LNCaP clone FGC (cell line): ENCODE data around the gene FXYD6.

Experiments
- DNase-seq: peaks from one replicate; pipeline ENCODE4 v3.0.0-alpha.2; 2011; ENCODE audit warnings: low read depth
- H3K4me3 ChIP-seq: 2 replicates; pipeline ENCODE4 v1.5.1; 2011; ENCODE audit warnings: mild to moderate bottlenecking, low read depth, low read length, control low read depth
- TF ChIP-seq, protein P1 (sequence below): IDR thresholded peaks from 2 replicates; pipeline ENCODE4 v1.5.1; 2012; ENCODE audit warnings: mild to moderate bottlenecking; ENCODE audit not compliant: control insufficient read depth, insufficient read depth; ENCODE audit errors: extremely low read depth

The FXYD6 gene

GRCh38 chr11:117830674-117831351 is 45.6 kb downstream of the FXYD6 start:
- TF ChIP-seq, protein P1, sequence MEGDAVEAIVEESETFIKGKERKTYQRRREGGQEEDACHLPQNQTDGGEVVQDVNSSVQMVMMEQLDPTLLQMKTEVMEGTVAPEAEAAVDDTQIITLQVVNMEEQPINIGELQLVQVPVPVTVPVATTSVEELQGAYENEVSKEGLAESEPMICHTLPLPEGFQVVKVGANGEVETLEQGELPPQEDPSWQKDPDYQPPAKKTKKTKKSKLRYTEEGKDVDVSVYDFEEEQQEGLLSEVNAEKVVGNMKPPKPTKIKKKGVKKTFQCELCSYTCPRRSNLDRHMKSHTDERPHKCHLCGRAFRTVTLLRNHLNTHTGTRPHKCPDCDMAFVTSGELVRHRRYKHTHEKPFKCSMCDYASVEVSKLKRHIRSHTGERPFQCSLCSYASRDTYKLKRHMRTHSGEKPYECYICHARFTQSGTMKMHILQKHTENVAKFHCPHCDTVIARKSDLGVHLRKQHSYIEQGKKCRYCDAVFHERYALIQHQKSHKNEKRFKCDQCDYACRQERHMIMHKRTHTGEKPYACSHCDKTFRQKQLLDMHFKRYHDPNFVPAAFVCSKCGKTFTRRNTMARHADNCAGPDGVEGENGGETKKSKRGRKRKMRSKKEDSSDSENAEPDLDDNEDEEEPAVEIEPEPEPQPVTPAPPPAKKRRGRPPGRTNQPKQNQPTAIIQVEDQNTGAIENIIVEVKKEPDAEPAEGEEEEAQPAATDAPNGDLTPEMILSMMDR: no peak
- no peak overlapping the region for H3K4me3 ChIP-seq
- no peak for DNase-seq

DNA sequence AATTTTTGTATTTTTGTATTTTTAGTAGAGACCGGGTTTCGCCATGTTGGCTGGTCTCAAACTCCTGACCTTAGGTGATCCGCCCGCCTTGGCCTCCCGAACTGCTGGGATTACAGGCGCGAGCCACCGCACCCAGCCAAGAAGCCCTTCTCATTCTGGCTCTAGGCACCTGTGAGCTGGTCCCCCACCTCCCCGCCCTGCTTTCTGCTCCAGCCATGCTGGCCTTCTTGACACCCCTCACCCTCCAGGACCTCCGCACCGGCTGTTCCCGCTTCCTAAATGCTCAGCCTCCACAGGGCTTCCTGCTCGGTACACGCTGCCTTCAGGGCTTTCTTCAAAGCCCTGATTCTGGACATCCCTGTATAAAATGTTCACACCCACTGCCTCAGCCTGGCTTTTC is 46.4 kb downstream of the FXYD6 start:
- no peak overlapping the region for H3K4me3 ChIP-seq
- no peak for DNase-seq
- TF ChIP-seq, protein P1: no peak

- H3K4me3 ChIP-seq: no peak overlapping the region
- DNase-seq: no peak
- TF ChIP-seq, protein P1: no peak
Observed at GRCh38 chr11:117829369-117829725, 47.1 kb downstream of the FXYD6 start.

GRCh38 chr11:117828611-117829368 is 47.7 kb downstream of the FXYD6 start:
- TF ChIP-seq, protein P1: no peak
- no peak overlapping the region for H3K4me3 ChIP-seq

GRCh38 chr11:117827521-117828511 is 48.6 kb downstream of the FXYD6 start:
- no peak overlapping the region for H3K4me3 ChIP-seq
- TF ChIP-seq, protein P1: no peak
- DNase-seq: no peak

More at GRCh38 chr11:117828611-117829368, 47.7 kb downstream of the FXYD6 start:
- DNase-seq: no peak

- DNase-seq: no peak
- TF ChIP-seq, protein P1: no peak
- H3K4me3 ChIP-seq: no peak overlapping the region
Observed at GRCh38 chr11:117826832-117827231, 49.6 kb downstream of the FXYD6 start.
